ENCODE results near the gene BHLHE40.

DNA sequence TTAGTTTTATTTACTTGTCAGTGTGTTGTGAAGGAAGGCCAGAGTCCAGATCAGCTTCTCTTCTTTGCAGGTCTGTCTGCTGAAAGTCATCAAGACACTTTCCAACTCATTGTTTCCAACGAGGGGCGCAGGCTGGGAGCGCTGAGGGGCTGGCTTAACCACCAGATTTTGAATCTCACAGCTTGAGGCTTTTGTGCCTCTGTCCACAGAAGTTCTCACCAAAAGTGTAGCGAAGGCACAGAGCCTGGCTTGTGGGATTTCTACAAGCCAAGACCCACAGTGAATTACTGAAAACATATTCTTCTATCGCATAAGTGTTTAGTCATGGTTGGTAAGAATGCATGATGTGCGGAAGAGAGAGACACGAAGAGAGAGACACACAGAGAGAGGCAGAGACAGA is 35.2 kb downstream of the BHLHE40 start:
- TF ChIP-seq, protein P1, sequence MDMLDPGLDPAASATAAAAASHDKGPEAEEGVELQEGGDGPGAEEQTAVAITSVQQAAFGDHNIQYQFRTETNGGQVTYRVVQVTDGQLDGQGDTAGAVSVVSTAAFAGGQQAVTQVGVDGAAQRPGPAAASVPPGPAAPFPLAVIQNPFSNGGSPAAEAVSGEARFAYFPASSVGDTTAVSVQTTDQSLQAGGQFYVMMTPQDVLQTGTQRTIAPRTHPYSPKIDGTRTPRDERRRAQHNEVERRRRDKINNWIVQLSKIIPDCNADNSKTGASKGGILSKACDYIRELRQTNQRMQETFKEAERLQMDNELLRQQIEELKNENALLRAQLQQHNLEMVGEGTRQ (IDR thresholded peaks at IDR 0.05): no peak
- TF ChIP-seq TFCP2L1 (CRISPR knock-in tag; IDR thresholded peaks at IDR 0.05) (no peak), CTCF (IDR thresholded peaks at IDR 0.05) (no peak), NPAS2 (CRISPR knock-in tag; IDR thresholded peaks at IDR 0.05; ENCODE audit: borderline replicate concordance) (no peak)
- TF ChIP-seq, protein P2, sequence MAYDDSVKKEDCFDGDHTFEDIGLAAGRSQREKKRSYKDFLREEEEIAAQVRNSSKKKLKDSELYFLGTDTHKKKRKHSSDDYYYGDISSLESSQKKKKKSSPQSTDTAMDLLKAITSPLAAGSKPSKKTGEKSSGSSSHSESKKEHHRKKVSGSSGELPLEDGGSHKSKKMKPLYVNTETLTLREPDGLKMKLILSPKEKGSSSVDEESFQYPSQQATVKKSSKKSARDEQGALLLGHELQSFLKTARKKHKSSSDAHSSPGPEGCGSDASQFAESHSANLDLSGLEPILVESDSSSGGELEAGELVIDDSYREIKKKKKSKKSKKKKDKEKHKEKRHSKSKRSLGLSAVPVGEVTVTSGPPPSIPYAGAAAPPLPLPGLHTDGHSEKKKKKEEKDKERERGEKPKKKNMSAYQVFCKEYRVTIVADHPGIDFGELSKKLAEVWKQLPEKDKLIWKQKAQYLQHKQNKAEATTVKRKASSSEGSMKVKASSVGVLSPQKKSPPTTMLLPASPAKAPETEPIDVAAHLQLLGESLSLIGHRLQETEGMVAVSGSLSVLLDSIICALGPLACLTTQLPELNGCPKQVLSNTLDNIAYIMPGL (CRISPR knock-in tag; IDR thresholded peaks at IDR 0.05; ENCODE audit: borderline replicate concordance): no peak
- TF ChIP-seq, protein P3, sequence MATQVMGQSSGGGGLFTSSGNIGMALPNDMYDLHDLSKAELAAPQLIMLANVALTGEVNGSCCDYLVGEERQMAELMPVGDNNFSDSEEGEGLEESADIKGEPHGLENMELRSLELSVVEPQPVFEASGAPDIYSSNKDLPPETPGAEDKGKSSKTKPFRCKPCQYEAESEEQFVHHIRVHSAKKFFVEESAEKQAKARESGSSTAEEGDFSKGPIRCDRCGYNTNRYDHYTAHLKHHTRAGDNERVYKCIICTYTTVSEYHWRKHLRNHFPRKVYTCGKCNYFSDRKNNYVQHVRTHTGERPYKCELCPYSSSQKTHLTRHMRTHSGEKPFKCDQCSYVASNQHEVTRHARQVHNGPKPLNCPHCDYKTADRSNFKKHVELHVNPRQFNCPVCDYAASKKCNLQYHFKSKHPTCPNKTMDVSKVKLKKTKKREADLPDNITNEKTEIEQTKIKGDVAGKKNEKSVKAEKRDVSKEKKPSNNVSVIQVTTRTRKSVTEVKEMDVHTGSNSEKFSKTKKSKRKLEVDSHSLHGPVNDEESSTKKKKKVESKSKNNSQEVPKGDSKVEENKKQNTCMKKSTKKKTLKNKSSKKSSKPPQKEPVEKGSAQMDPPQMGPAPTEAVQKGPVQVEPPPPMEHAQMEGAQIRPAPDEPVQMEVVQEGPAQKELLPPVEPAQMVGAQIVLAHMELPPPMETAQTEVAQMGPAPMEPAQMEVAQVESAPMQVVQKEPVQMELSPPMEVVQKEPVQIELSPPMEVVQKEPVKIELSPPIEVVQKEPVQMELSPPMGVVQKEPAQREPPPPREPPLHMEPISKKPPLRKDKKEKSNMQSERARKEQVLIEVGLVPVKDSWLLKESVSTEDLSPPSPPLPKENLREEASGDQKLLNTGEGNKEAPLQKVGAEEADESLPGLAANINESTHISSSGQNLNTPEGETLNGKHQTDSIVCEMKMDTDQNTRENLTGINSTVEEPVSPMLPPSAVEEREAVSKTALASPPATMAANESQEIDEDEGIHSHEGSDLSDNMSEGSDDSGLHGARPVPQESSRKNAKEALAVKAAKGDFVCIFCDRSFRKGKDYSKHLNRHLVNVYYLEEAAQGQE (IDR thresholded peaks at IDR 0.05): no peak
